ENCODE measurements around the gene STAC. TPM values are rescaled to one million over a fixed set of nuclear protein-coding genes. Genes with fewer than 3 reads are reported as not detected.

Gene STAC
- total RNA-seq, 1 donor from 2014 or later, result 0.09 TPM

GRCh38 chr3:36397841-36398240 is 17.5 kb downstream of the STAC start:
- Mint-ChIP-seq H3K4me3 (no peak overlapping the region), H3K9me3 (no peaks in the 10 kb centered on the region), H3K27me3 (peaks cover 3% of the 10 kb centered on the region), H3K4me1 (no peaks in the 10 kb centered on the region), H3K36me3 (ENCODE audit: low read depth) (no peaks in the 10 kb centered on the region), H3K27ac (no peak overlapping the region)
- intact Hi-C loops (cut with micrococcal nuclease), result no loop called here
- DNase-seq (no peak), ATAC-seq (ENCODE audit: low read depth) (no peak)
- CTCF ChIA-PET, result no interaction called here
- POLR2A ChIA-PET, result no interaction called here
- TF ChIP-seq CTCF (IDR thresholded peaks at IDR 0.05), result no peak

- TF ChIP-seq CTCF (IDR thresholded peaks at IDR 0.05), result no peak
- no peaks in the 10 kb centered on the region for H3K36me3 Mint-ChIP-seq (ENCODE audit: low read depth)
- ATAC-seq (ENCODE audit: low read depth), result no peak
- no peaks in the 10 kb centered on the region for H3K27me3 Mint-ChIP-seq
- DNase-seq, result no peak
- intact Hi-C loops (cut with micrococcal nuclease), result no loop called here
- ChIA-PET POLR2A (no interaction called here), CTCF (no interaction called here)
- no peaks in the 10 kb centered on the region for H3K9me3 Mint-ChIP-seq
- H3K4me3 Mint-ChIP-seq, result no peak overlapping the region
- no peak overlapping the region for H3K27ac Mint-ChIP-seq
- H3K4me1 Mint-ChIP-seq, result no peaks in the 10 kb centered on the region
Measured at GRCh38 chr3:36399933-36400332, 19.6 kb downstream of the STAC start.

GRCh38 chr3:36401056-36401455 is 20.8 kb downstream of the STAC start:
- POLR2A ChIA-PET, result no interaction called here
- ATAC-seq (ENCODE audit: low read depth) (no peak), DNase-seq (no peak)
- intact Hi-C loops (cut with micrococcal nuclease), result no loop called here
- no peaks in the 10 kb centered on the region for H3K4me1 Mint-ChIP-seq
- H3K9me3 Mint-ChIP-seq, result no peaks in the 10 kb centered on the region
- H3K4me3 Mint-ChIP-seq, result no peak overlapping the region
- CTCF ChIA-PET, result no interaction called here
- no peak for TF ChIP-seq CTCF (IDR thresholded peaks at IDR 0.05)
- H3K27ac Mint-ChIP-seq, result no peak overlapping the region
- H3K36me3 Mint-ChIP-seq (ENCODE audit: low read depth), result no peaks in the 10 kb centered on the region
- no peaks in the 10 kb centered on the region for H3K27me3 Mint-ChIP-seq

GRCh38 chr3:36403661-36404060 is 23.4 kb downstream of the STAC start:
- Mint-ChIP-seq H3K4me3 (no peak overlapping the region), H3K27me3 (no peaks in the 10 kb centered on the region), H3K4me1 (no peaks in the 10 kb centered on the region), H3K36me3 (ENCODE audit: low read depth) (no peaks in the 10 kb centered on the region), H3K27ac (no peak overlapping the region), H3K9me3 (no peaks in the 10 kb centered on the region)
- TF ChIP-seq CTCF (IDR thresholded peaks at IDR 0.05), result no peak
- no peak for ATAC-seq (ENCODE audit: low read depth)
- intact Hi-C loops (cut with micrococcal nuclease), result no loop called here
- CTCF ChIA-PET, result no interaction called here
- no peak for DNase-seq
- POLR2A ChIA-PET, result no interaction called here

GRCh38 chr3:36405190-36405589 is 24.9 kb downstream of the STAC start:
- ChIA-PET CTCF (no interaction called here), POLR2A (no interaction called here)
- DNase-seq, result no peak
- intact Hi-C loops (cut with micrococcal nuclease), result no loop called here
- no peak for TF ChIP-seq CTCF (IDR thresholded peaks at IDR 0.05)
- ATAC-seq (ENCODE audit: low read depth), result no peak
- Mint-ChIP-seq H3K27me3 (no peaks in the 10 kb centered on the region), H3K4me3 (no peak overlapping the region), H3K9me3 (no peaks in the 10 kb centered on the region), H3K36me3 (ENCODE audit: low read depth) (no peaks in the 10 kb centered on the region), H3K4me1 (no peaks in the 10 kb centered on the region), H3K27ac (no peak overlapping the region)
